Nephron progenitor cell (in vitro differentiated cells): ENCODE measurements around the gene PRR14L.

Experiments used
- DNase-seq: peaks from one replicate; pipeline ENCODE4 v3.0.0; 2021
- H3K27ac Mint-ChIP-seq: 2 replicates; pipeline ENCODE4 v1.8.0; 2021; ENCODE audit warnings: mild to moderate bottlenecking, moderate library complexity, mixed read lengths
- H3K27me3 Mint-ChIP-seq: 2 replicates; pipeline ENCODE4 v1.8.0; 2021; ENCODE audit warnings: mild to moderate bottlenecking, low read depth, mixed read lengths; ENCODE audit not compliant: poor library complexity
- H3K36me3 Mint-ChIP-seq: 2 replicates; pipeline ENCODE4 v1.8.0; 2021; ENCODE audit warnings: low read depth, mixed read lengths
- H3K4me1 Mint-ChIP-seq: 2 replicates; pipeline ENCODE4 v1.8.0; 2021; ENCODE audit warnings: mixed read lengths
- H3K4me3 Mint-ChIP-seq: 2 replicates; pipeline ENCODE4 v1.8.0; 2021; ENCODE audit warnings: mild to moderate bottlenecking, moderate library complexity, mixed read lengths
- H3K9me3 Mint-ChIP-seq: 2 replicates; pipeline ENCODE4 v1.8.0; 2021; ENCODE audit warnings: mild to moderate bottlenecking, moderate library complexity, mixed read lengths
- CTCF ChIP-seq: fragments of 200-600 bp; sonication (generic); IDR thresholded peaks from 2 replicates; pipeline ENCODE4 v1.5.0; 2021; ENCODE audit warnings: antibody characterized with exemption

PRR14L gene

GRCh38 chr22:31753005-31753633 is 3.2 kb upstream of the PRR14L start:
- peak overlapping the region; percentile 86 for H3K4me3 Mint-ChIP-seq
- TF ChIP-seq CTCF, result no peak
- H3K4me1 Mint-ChIP-seq, result peaks cover 54% of the 10 kb centered on the region
- H3K27ac Mint-ChIP-seq, result peak overlapping the region; percentile 100
- DNase-seq, result peak; percentile 80
- no peaks in the 10 kb centered on the region for H3K9me3 Mint-ChIP-seq
- H3K36me3 Mint-ChIP-seq, result no peaks in the 10 kb centered on the region
- H3K27me3 Mint-ChIP-seq, result no peaks in the 10 kb centered on the region

GRCh38 chr22:31752096-31752847 is 2.3 kb upstream of the PRR14L start:
- no peak for DNase-seq
- peaks cover 7% of the 10 kb centered on the region for H3K36me3 Mint-ChIP-seq
- no peaks in the 10 kb centered on the region for H3K9me3 Mint-ChIP-seq
- peak overlapping the region; percentile 86 for H3K4me3 Mint-ChIP-seq
- no peak for TF ChIP-seq CTCF
- H3K27me3 Mint-ChIP-seq, result no peaks in the 10 kb centered on the region
- H3K27ac Mint-ChIP-seq, result peak overlapping the region; percentile 100
- peaks cover 63% of the 10 kb centered on the region for H3K4me1 Mint-ChIP-seq

- Mint-ChIP-seq H3K4me1 (peaks cover 65% of the 10 kb centered on the region), H3K36me3 (peaks cover 18% of the 10 kb centered on the region), H3K27ac (peak overlapping the region; percentile 15), H3K9me3 (no peaks in the 10 kb centered on the region), H3K27me3 (no peaks in the 10 kb centered on the region), H3K4me3 (peak overlapping the region; percentile 93)
- no peak for TF ChIP-seq CTCF
- no peak for DNase-seq
Measured at GRCh38 chr22:31750365-31751284, 693 bp upstream of the PRR14L start.

- no peak for TF ChIP-seq CTCF
- DNase-seq, result no peak
- peak overlapping the region; percentile 93 for H3K4me3 Mint-ChIP-seq
- H3K36me3 Mint-ChIP-seq, result peaks cover 31% of the 10 kb centered on the region
- H3K9me3 Mint-ChIP-seq, result no peaks in the 10 kb centered on the region
- peak overlapping the region; percentile 91 for H3K27ac Mint-ChIP-seq
- no peaks in the 10 kb centered on the region for H3K27me3 Mint-ChIP-seq
- peaks cover 48% of the 10 kb centered on the region for H3K4me1 Mint-ChIP-seq
Measured at GRCh38 chr22:31748490-31748889, 1.4 kb downstream of the PRR14L start.

GRCh38 chr22:31747441-31747840 is 2.5 kb downstream of the PRR14L start:
- no peak for TF ChIP-seq CTCF
- Mint-ChIP-seq H3K27me3 (no peaks in the 10 kb centered on the region), H3K9me3 (no peaks in the 10 kb centered on the region), H3K36me3 (peaks cover 41% of the 10 kb centered on the region), H3K4me3 (peak overlapping the region; percentile 93), H3K27ac (peak overlapping the region; percentile 78), H3K4me1 (peaks cover 37% of the 10 kb centered on the region)
- no peak for DNase-seq
